Mesenchymal stem cell (in vitro differentiated cells and primary cell): ENCODE measurements around the gene SLC35C1.

Experiments
- DNase-seq: peaks from one replicate; pipeline ENCODE4 v3.0.0-alpha.2; 2013
- H2AFZ ChIP-seq: one replicate; pipeline ENCODE4 v1.6.1; 2013; ENCODE audit warnings: low read depth, mild to moderate bottlenecking, control low read depth, inconsistent platforms, low read length, moderate library complexity
- H2AK5ac ChIP-seq: 2 replicates; pipeline ENCODE4 v1.6.1; 2013; ENCODE audit warnings: low read length, moderate library complexity, mild to moderate bottlenecking, inconsistent platforms; ENCODE audit not compliant: severe bottlenecking
- H2BK120ac ChIP-seq: one replicate; pipeline ENCODE4 v1.6.1; 2013; ENCODE audit warnings: low read depth, mild to moderate bottlenecking, inconsistent platforms, low read length, moderate library complexity
- H2BK12ac ChIP-seq, 2 experiments: one replicate each; pipeline ENCODE4 v1.6.1; 2013; ENCODE audit warnings: inconsistent platforms in 2 of 2, low read length in 2 of 2, mild to moderate bottlenecking in 2 of 2, moderate library complexity in 2 of 2, control low read depth in 1 of 2
- H2BK15ac ChIP-seq: one replicate; pipeline ENCODE4 v1.6.1; 2013; ENCODE audit warnings: mild to moderate bottlenecking, low read depth, inconsistent platforms; ENCODE audit not compliant: poor library complexity, severe bottlenecking
- H2BK5ac ChIP-seq: 2 replicates; pipeline ENCODE4 v1.6.1; 2013; ENCODE audit warnings: low read depth, mild to moderate bottlenecking, low read length, control low read depth, inconsistent platforms; ENCODE audit not compliant: poor library complexity, severe bottlenecking
- H3K14ac ChIP-seq, 2 experiments: one replicate each; pipeline ENCODE4 v1.6.1; 2013; ENCODE audit warnings: inconsistent platforms in 2 of 2, low read length in 2 of 2, control low read depth in 1 of 2, mild to moderate bottlenecking in 1 of 2, moderate library complexity in 1 of 2
- H3K18ac ChIP-seq, 2 experiments: one replicate each; pipeline ENCODE4 v1.6.1; 2013; ENCODE audit warnings: inconsistent platforms in 2 of 2, low read length in 2 of 2, control low read depth in 1 of 2, low read depth in 1 of 2, mild to moderate bottlenecking in 1 of 2
- H3K23ac ChIP-seq, 2 experiments: one replicate each; pipeline ENCODE4 v1.6.1; 2013; ENCODE audit warnings: inconsistent platforms in 2 of 2, low read length in 2 of 2, mild to moderate bottlenecking in 2 of 2, moderate library complexity in 2 of 2, control low read depth in 1 of 2
- H3K27ac ChIP-seq: 2 replicates; pipeline ENCODE4 v1.5.1; 2013; ENCODE audit warnings: mild to moderate bottlenecking, moderate library complexity, low read length, control low read depth, inconsistent platforms; ENCODE audit not compliant: poor library complexity, severe bottlenecking
- H3K27me3 ChIP-seq, 2 experiments: 2 replicates each; pipeline versions ENCODE4 v1.6.1 to v1.7.0; 2013; ENCODE audit warnings: low read length in 2 of 2, mild to moderate bottlenecking in 2 of 2, moderate library complexity in 2 of 2, control low read depth in 1 of 2, inconsistent platforms in 1 of 2; ENCODE audit not compliant: control insufficient read depth in 1 of 2, insufficient read depth in 1 of 2
- H3K36me3 ChIP-seq, 2 experiments: 2 replicates each; pipeline versions ENCODE4 v1.6.1 to v1.7.0; 2013; ENCODE audit warnings: low read length in 2 of 2, control low read depth in 1 of 2, inconsistent platforms in 1 of 2, low read depth in 1 of 2, mild to moderate bottlenecking in 1 of 2; ENCODE audit not compliant: insufficient read depth in 2 of 2, control insufficient read depth in 1 of 2
- H3K4ac ChIP-seq, 2 experiments: one replicate each; pipeline ENCODE4 v1.6.1; 2013; ENCODE audit warnings: inconsistent platforms in 2 of 2, low read length in 2 of 2, mild to moderate bottlenecking in 2 of 2, moderate library complexity in 2 of 2, control low read depth in 1 of 2, low read depth in 1 of 2
- H3K4me1 ChIP-seq: 2 replicates; pipeline ENCODE4 v1.6.1; 2013; ENCODE audit warnings: low read depth, low read length, control low read depth; ENCODE audit not compliant: control insufficient read depth, insufficient read depth
- H3K4me2 ChIP-seq: 2 replicates; pipeline ENCODE4 v1.6.1; 2013; ENCODE audit warnings: low read length, mild to moderate bottlenecking, inconsistent platforms; ENCODE audit not compliant: poor library complexity, severe bottlenecking
- H3K4me3 ChIP-seq, 2 experiments: 2 replicates each; pipeline versions ENCODE4 v1.5.1 to v1.7.0; 2013; ENCODE audit warnings: low read length in 2 of 2, mild to moderate bottlenecking in 2 of 2, control low read depth in 1 of 2, low read depth in 1 of 2; ENCODE audit not compliant: insufficient read depth in 1 of 2
- H3K79me1 ChIP-seq: replicated peaks from 2 replicates; pipeline ENCODE4 v1.6.1; 2013; ENCODE audit warnings: mild to moderate bottlenecking, control low read depth, low read length, inconsistent platforms; ENCODE audit not compliant: poor library complexity, severe bottlenecking
- H3K9ac ChIP-seq: 2 replicates; pipeline ENCODE4 v1.7.0; 2013; ENCODE audit warnings: mild to moderate bottlenecking, low read length, moderate library complexity
- H3K9me3 ChIP-seq: 2 replicates; pipeline ENCODE4 v1.7.0; 2013; ENCODE audit warnings: mild to moderate bottlenecking, low read length; ENCODE audit not compliant: control insufficient read depth
- H4K8ac ChIP-seq: one replicate; pipeline ENCODE4 v1.6.1; 2013; ENCODE audit warnings: inconsistent platforms, mild to moderate bottlenecking, low read length, moderate library complexity
- H4K91ac ChIP-seq: one replicate; pipeline ENCODE4 v1.6.1; 2013; ENCODE audit warnings: mild to moderate bottlenecking, low read length, inconsistent platforms
- WGBS: methylation state at CpG from one replicate; pipeline ENCODE4 v1.1.7; 2013; ENCODE audit warnings: mixed read lengths; 5-methylcytosine and 5-hydroxymethylcytosine counted together

Gene SLC35C1

DNA sequence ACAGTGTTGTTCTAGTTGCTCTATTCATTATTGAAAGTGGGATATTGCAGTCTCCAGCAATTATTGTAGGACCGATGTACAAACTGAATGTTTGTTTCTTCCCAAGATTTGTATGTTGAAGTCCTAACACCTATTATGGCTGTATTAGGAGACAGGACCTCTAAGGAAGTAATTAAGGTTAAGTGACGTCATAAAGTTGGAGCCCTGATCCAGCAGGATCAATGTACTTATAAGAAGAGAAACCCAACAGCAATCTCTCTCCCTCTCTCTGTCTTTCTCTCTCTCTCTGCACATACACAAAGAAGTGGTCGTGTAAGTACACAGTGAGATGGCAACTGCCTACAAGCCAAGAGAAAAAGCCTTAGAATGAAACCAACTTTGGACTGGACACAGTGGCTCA, 16.1 kb upstream of the SLC35C1 start:
- Histone ChIP-seq H2BK15ac (no peak overlapping the region), H3K4me3 (no peak overlapping the region), H3K4ac (no peak overlapping the region), H3K14ac (no peak overlapping the region), H3K4me1 (no peaks in the 10 kb centered on the region), H3K36me3 (no peaks in the 10 kb centered on the region), H2BK120ac (no peak overlapping the region), H3K4me2 (no peak overlapping the region), H3K27me3 (peaks cover 8 to 16% of the 10 kb centered on the region in 2 experiments), H3K23ac (no peak overlapping the region), H4K8ac (no peak overlapping the region), H3K27ac (no peak overlapping the region), H3K9ac (no peak overlapping the region), H2BK12ac (no peak overlapping the region), H3K79me1 (no peaks in the 10 kb centered on the region), H2BK5ac (no peak overlapping the region), H3K9me3 (peaks cover 6% of the 10 kb centered on the region), H2AFZ (no peak overlapping the region), H2AK5ac (no peak overlapping the region), H4K91ac (no peak overlapping the region), H3K18ac (no peak overlapping the region)
- 84% methylated on average over 3 of the region's 3 CpGs for WGBS
- no peak for DNase-seq

DNA sequence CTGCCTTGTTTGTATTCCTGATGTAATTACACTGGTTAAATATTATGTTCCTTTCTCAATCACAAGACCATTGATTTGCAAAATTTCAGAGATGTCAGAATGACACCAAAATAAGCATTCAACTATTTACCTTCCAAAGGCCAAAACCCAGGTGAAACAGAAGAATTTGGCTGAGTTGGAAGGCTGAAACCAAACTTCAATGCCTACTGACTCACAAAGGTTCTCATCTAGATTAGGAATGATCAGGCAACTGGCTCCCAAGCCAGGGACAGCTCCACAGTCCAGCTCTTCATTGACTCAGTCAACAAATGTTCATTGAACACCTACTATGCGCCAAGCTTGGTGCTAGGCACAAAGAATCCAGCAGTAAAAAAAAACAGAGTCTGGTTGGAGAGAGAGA, 13.4 kb upstream of the SLC35C1 start:
- peaks cover 6% of the 10 kb centered on the region for H3K9me3 ChIP-seq
- no peak overlapping the region for H4K8ac ChIP-seq
- H3K27ac ChIP-seq: no peak overlapping the region
- H3K4me3 ChIP-seq: no peak overlapping the region
- no peak overlapping the region for H2BK120ac ChIP-seq
- H2BK15ac ChIP-seq: no peak overlapping the region
- H2BK5ac ChIP-seq: no peak overlapping the region
- no CpG with 5 or more reads among the region's 1 CpG for WGBS
- no peak overlapping the region for H2BK12ac ChIP-seq
- H2AFZ ChIP-seq: no peak overlapping the region
- no peaks in the 10 kb centered on the region for H3K36me3 ChIP-seq
- no peak overlapping the region for H3K9ac ChIP-seq
- no peak overlapping the region for H3K18ac ChIP-seq
- DNase-seq: no peak
- no peak overlapping the region for H3K4me2 ChIP-seq
- no peak overlapping the region for H3K14ac ChIP-seq
- no peaks in the 10 kb centered on the region for H3K4me1 ChIP-seq
- H3K4ac ChIP-seq: no peak overlapping the region
- no peak overlapping the region for H4K91ac ChIP-seq
- H3K23ac ChIP-seq: no peak overlapping the region
- no peak overlapping the region for H2AK5ac ChIP-seq
- no peaks in the 10 kb centered on the region for H3K79me1 ChIP-seq
- peaks cover 24 to 36% of the 10 kb centered on the region in 2 experiments for H3K27me3 ChIP-seq

DNA sequence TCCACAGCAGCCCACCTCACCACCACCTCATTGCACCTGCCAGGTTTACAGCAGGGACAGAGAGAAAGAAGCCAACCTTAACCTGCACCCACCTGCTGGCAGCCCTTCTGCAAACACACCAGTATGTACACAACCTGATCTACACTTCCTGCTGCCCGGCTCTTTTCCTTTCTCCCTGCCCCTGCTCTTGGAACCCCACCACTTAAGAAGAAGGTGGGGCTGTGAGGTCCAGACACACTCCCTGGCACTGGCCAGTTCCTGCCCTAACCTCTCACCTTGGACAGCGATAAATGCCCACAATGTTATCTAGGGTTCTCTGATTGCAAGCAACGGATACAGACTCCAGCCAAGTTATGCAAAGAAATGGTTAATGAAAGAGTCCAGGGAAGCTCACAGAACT, 10.8 kb upstream of the SLC35C1 start:
- Histone ChIP-seq H2BK120ac (no peak overlapping the region), H3K23ac (no peak overlapping the region), H3K14ac (no peak overlapping the region), H3K4me1 (no peaks in the 10 kb centered on the region), H3K4me2 (no peak overlapping the region), H3K4ac (no peak overlapping the region), H3K4me3 (no peak overlapping the region), H3K18ac (no peak overlapping the region), H3K27me3 (peaks cover 24 to 47% of the 10 kb centered on the region in 2 experiments), H3K9ac (no peak overlapping the region), H2AFZ (no peak overlapping the region), H3K79me1 (no peaks in the 10 kb centered on the region), H4K8ac (no peak overlapping the region), H3K27ac (no peak overlapping the region), H4K91ac (no peak overlapping the region), H2AK5ac (no peak overlapping the region), H3K36me3 (no peaks in the 10 kb centered on the region), H2BK12ac (no peak overlapping the region), H2BK5ac (no peak overlapping the region), H2BK15ac (no peak overlapping the region), H3K9me3 (no peaks in the 10 kb centered on the region)
- DNase-seq: no peak
- 68% methylated on average over 3 of the region's 3 CpGs for WGBS

DNA sequence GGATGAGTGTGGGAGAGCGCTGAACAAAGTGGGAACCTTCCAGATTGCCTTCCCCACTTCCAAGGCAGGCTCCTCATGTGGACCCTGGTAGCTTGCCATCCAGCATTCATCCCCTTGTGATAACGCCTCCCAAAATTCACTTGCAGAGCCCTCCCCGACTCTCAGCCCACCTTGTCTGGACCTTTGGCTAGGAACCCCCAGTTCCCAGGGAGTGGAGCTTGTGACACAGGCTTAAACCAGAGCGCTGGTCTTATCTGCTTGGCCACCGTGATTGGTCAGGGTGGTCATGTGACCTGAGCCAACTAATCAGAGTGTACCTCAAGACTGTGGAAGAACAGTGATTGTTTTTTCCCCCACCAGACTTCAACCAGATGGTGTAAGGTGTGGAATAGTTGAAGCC, 9.6 kb upstream of the SLC35C1 start:
- Histone ChIP-seq H4K8ac (no peak overlapping the region), H3K4me3 (no peak overlapping the region), H3K27me3 (peaks cover 24 to 42% of the 10 kb centered on the region in 2 experiments), H2AK5ac (no peak overlapping the region), H2BK120ac (no peak overlapping the region), H2BK15ac (no peak overlapping the region), H3K23ac (no peak overlapping the region), H3K79me1 (no peaks in the 10 kb centered on the region), H2BK12ac (no peak overlapping the region), H2BK5ac (no peak overlapping the region), H3K27ac (no peak overlapping the region), H4K91ac (no peak overlapping the region), H3K4ac (no peak overlapping the region), H3K4me2 (no peak overlapping the region), H3K9ac (no peak overlapping the region), H3K36me3 (no peaks in the 10 kb centered on the region), H2AFZ (no peak overlapping the region), H3K9me3 (no peaks in the 10 kb centered on the region), H3K4me1 (no peaks in the 10 kb centered on the region), H3K14ac (no peak overlapping the region), H3K18ac (no peak overlapping the region)
- DNase-seq: no peak
- 92% methylated on average over 5 of the region's 5 CpGs for WGBS
